ENCODE results near the gene FUT8.

DNA sequence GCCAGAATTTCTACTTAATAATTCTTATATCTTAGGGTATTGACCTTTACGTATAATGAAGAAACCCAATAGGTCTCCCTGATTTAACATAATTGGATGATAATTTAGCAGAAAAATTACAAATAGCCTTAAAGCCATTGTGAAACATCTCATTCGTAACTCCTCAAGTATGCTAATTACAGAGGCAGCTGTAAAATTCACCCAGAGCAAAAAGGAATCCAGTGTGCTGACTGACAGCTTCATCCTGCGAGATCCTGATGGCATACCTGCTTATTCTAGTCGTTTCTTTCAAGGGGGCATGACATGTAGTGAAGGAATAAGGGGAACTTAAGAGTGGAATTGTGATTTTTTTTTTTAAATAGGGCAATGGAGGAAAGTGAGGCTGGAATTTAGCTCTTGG lies 291.5 kb downstream of the FUT8 start:
- no peak for TF ChIP-seq POLR2AphosphoS5 (IDR thresholded peaks at IDR 0.05)
- TF ChIP-seq, protein P1, sequence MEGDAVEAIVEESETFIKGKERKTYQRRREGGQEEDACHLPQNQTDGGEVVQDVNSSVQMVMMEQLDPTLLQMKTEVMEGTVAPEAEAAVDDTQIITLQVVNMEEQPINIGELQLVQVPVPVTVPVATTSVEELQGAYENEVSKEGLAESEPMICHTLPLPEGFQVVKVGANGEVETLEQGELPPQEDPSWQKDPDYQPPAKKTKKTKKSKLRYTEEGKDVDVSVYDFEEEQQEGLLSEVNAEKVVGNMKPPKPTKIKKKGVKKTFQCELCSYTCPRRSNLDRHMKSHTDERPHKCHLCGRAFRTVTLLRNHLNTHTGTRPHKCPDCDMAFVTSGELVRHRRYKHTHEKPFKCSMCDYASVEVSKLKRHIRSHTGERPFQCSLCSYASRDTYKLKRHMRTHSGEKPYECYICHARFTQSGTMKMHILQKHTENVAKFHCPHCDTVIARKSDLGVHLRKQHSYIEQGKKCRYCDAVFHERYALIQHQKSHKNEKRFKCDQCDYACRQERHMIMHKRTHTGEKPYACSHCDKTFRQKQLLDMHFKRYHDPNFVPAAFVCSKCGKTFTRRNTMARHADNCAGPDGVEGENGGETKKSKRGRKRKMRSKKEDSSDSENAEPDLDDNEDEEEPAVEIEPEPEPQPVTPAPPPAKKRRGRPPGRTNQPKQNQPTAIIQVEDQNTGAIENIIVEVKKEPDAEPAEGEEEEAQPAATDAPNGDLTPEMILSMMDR (IDR thresholded peaks at IDR 0.05) = no peak

Data from suprapubic skin (tissue), 3 donors.